Erythroblast (primary cell): ENCODE data around the gene SMOC2.

Source experiments
- GATA1 ChIP-seq: IDR thresholded peaks from 2 replicates; pipeline ENCODE4 v1.6.1; 2011; ENCODE audit warnings: low read depth, mild to moderate bottlenecking, control low read depth, low read length, moderate library complexity
- POLR2A ChIP-seq: IDR thresholded peaks from 2 replicates; pipeline ENCODE4 v1.6.1; 2011; ENCODE audit warnings: mild to moderate bottlenecking, low read length

GRCh38 chr6:168627506-168628175 is 186.7 kb downstream of the SMOC2 start:
- no peak for TF ChIP-seq POLR2A
- TF ChIP-seq GATA1: no peak
